CD4-positive, alpha-beta T cell treated with Interleukin-1 beta for 1 hour (primary cell): Measurements from ENCODE around the gene ASIP.

Experiments used
- DNase-seq, 2 donors: peaks; one replicate each; pipeline ENCODE4 v3.0.0-alpha.2; 2020 to 2022

Gene ASIP

DNA sequence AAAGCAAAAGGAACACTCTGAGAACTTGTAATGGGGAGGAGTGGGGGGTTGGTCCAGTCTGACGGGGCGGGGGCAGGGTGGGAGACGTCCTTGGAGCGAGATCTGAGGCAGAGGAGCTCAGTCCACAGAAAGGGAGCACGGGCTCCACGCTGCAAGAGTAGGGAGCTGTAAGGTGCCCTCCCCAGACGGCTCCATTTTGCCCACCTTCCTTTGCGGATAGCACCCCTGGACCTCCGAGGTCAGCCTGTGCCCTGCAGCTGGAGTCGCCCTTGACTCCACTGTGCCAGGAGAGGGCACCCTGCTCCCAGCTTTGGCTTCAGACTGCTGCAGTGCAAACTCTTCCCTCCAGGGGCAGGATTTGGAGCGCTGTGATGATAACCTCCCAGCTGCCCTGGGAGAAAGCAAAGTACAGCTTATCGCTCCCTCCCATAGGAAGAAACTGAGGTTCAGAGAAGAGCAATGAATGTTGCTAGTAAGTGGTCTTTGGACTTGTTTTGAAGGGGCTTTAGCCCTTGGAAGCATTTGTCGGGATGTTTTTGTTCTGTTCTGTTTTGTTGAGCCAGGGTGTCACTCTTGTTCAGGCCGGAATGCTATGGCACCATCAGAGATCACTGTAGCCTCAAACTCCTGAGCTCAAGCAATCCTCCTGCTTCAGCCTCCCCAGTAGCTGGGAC, 71.5 kb downstream of the ASIP start:
- DNase-seq = peak; percentile 86 to 90

- DNase-seq = no peak
Measured at GRCh38 chr20:34315236-34315635, 74.0 kb downstream of the ASIP start.

DNA sequence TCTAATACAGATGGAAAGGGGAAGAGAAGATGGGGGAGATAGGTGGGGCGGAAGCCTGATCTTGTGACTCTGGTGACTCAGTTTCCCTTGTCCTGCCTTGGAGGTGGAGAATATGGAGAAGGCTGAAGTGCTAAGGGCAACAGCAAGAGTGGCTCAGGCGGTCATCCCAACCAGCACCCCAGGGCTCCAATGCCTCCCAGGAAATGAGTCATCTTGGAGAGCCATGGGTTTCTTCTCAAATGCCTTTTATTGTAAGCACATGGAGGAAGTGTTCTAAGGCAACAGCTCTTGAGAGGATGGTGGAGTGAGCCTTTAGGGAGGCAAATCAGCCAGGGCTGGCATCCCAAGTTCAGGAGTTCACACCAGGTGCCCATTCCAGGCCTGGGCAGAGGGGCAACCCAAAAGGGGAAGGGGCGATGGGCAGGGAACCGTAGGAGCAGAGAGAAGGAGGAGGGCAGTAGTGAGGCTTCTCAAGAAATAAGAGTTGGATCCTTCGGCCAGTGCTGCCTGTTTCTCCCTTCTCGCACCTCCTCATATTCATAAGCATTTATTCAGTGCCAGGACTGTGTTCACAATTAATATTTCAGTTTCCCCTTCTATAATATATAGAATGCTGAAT, 75.1 kb downstream of the ASIP start:
- DNase-seq = no peak
